Activated naive CD8-positive, alpha-beta T cell treated with anti-CD3 and anti-CD28 coated beads, Interleukin-2, amount 50 U/mL, for 16 hours (primary cell): ENCODE data around the gene CIB2.

ENCODE experiments used
- DNase-seq: peaks from one replicate; pipeline ENCODE4 v3.0.0-alpha.2; 2020; ENCODE audit warnings: low read depth, low spot score

CIB2 gene

DNA sequence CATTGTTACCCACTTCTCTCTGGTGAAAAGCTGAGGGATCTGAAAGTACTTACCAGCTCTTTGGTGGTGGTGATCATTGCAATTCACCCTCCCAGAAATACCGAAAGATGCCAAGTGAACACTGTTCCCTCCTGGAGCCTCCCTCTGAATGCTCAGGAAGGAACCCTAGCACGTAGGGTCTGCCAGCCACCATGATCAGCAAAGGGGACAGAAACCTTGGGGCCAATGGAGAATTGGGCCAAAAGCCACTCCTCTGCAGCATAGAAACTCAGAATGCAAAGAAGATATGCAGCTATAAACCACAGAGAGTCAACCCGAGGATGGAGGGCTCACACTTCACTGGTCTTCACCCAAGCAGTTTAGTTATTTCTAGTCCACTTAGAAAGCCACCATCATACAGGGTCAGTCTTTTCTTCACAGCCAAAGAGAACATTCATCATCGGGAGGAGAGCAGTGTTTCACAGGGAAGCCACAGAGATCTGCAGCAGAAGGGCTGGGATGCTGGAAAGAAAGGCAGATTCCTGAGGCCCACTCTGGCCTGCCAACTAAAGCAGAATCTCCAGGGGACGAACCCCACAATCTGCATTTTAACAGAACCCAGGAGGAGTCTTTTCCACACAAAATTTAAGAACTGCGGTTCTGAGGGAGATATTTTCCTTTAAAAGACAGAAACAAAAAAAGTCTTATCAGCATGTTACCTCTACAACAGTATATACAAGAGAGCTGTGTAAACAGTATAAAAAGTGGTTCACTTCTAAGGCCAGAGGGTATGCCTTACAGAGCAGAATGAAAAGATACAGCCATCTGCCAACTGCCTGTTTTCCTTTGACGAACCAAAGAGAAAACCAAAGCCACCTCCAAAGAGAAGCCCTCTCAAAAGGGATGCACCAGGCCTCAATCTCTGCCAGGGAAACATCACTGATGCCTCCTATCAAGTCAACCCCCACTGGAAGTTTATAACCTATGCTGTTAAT lies 65.0 kb downstream of the CIB2 start:
- DNase-seq, result no peak

DNA sequence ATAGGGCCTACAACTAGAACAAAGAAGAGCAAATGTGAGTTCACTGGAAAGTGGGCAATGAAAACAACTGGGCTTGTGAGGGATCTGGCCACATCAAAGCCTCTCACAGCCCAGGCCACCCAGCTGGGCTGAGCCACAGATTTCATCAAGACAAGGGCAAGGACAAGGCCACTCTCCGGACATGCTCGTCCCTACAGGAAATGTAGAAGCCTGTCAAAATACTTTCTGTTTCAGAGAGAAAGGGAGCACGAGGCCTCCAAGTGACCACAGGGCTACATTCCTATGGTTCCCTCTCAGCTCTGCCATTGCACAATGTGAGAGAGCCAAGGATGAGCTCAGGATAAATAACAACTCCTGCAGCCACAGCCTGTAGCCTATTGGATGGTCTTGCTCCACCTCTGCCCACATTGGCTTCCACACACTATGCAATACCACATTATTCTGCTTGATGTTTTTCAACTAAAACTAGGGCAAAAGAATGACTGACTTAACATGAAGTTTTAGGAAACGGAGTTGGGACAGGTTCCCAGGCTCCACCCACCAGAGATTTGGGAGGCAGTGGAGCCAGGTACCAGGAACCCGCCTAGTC lies 65.9 kb downstream of the CIB2 start:
- no peak for DNase-seq

- DNase-seq, result no peak
Observed at GRCh38 chr15:78064544-78064943, 66.7 kb downstream of the CIB2 start.

DNA sequence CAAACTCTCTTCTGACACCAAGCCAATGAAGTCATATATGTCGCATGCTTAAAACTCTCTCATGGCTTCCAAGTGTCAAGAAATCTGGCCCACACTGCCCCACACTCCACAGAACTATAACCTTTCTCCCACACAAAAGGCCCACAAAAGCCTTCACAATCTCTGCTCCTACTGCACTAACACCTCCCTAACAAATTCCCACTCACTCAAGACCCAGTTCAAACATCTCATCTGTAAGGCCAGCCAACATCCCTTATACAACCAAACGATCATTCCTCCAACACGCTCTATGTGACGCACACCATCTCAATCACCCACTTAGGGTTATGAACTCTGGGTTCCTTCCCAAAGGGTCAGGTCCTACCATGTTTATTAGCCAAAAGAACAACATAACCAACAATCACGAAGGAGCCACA lies 67.3 kb downstream of the CIB2 start:
- DNase-seq, result no peak

GRCh38 chr15:78063217-78063616 lies 68.0 kb downstream of the CIB2 start:
- DNase-seq, result no peak

GRCh38 chr15:78061963-78062427 lies 69.2 kb downstream of the CIB2 start:
- DNase-seq, result peak; percentile 10

GRCh38 chr15:78060232-78060631 lies 71.0 kb downstream of the CIB2 start:
- no peak for DNase-seq

DNA sequence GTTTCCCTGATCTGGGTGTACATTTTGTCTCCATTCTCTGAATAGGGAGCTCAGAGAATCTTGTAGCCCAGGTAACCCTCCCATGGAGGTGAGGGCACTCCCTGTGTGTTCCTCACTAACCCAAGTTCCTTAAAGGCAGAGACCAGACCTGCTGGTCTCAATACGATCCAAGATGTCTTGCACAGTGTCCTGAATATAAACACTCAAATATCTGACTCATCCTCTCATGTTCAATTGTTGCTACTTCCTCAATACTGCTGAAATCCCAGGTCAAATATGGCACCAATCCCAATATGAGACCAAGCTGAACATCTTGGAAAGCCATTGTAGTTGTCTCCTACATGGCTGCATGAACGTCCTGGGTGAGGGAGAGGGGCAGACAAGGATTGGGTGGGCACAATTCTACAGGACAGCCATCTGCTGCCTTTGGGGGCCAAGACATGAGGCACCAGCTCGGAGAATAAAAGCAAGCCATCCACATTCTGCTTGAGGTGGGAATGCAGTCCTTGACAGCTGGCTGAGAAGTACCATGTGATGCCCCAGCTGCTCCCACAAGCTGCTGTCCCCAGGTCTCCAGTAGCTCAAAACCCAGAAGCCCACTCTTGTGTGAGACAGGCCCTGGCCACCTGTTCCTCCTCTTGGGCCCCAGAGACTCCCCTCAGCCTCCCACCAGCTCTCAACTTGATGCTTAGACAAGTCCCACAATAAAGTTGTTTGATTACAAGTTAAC lies 72.0 kb downstream of the CIB2 start:
- DNase-seq, result no peak

GRCh38 chr15:78058401-78058935 lies 72.8 kb downstream of the CIB2 start:
- DNase-seq, result no peak

DNA sequence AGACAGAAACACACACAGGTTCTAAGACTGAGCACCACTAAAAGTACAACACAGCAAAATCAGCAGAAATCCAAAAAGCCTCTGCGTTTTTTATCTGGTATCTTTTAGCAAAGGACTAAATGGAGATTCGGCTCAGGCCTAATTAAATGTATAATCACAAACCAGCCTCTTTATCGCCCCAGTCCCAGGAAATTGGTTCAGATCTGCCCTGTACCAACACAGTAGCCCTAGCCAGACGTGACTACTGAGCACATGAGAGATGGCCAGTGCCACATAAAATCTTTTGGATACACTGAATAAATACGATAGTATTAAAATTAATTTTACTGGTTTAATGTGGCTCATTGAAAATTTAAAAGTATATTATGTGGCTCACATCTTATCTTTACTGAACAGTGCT lies 73.4 kb downstream of the CIB2 start:
- no peak for DNase-seq

DNA sequence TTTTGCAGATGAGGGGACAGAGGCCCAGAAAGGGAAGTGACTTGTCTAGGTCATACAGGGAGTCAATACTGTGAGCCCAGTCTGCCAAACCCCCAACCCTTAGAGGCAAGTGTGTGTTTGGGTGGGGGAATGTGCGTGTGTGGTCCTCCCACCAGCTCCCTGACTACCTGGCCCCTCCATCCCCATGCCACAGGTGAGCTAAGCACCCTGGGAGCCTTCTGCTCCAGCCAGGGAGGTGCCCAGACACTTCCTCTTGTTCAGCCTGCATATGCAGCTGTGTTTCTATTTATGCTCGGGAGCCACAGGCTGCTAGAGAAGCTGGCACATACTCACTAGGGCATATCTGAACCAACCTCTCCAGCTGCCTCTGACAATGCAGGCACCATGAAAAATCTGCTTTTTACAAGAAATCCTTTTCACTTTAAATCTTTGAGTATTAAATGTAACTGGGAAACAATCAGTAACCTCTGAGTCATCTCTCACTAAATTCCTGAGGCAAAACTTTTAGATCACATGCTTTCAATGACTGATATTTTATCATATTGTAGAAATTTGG lies 74.5 kb downstream of the CIB2 start:
- DNase-seq, result no peak

DNA sequence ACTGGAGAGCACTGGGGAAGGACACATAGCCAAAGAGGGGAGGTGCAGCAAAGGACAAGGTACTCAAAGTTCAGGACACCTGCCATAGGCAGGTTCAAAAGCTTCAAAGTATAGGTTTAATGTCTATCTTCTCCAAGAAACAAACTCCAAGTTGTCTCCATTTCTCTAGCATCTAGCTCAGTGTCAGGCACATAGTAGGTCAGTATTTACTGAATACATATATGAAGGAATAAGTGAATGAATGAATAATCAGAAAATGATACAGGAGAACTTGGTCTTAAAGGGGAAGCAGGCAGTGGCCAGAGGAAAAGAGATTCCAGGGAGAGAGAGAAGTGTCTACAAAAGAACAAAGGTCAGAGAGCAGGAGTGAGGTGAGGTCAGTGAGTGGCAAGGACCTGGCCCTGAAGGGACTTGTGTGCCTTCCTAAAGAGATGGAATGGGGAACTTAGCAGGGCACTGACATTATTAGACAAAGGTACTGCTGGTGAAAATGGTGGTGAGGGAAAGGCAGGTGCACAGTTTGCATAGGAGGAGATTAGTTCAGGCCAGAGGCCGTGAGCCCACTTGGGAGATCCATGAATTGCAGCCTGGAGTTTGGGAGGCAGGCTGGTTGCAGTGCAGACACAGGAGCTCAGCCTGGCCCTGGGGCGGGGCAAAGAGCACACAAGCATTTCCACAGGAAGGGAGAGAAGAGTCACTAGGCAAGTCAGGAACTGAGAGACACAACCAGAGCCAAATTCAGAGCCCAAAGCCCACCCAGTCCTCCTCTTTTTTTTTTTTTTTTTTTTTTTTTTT lies 75.1 kb downstream of the CIB2 start:
- no peak for DNase-seq

DNA sequence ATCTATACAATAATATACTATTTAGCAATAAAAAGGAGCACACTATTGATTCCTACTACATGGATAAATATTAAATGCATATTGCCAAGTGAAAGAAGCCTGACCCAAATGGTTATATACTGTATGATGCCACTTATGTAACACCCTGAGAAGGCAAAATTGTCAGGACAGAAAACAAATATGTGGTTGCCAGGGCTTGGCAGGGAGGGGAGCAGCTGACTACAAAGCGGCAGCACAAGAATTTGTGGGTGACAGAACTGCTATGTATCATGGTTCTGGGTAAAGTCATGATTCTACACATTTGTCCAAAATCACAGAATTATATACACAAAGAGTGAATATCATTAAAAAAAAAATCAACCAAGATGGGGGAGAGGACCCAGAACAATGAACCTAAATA lies 76.3 kb downstream of the CIB2 start:
- DNase-seq, result no peak
